ENCODE measurements around the gene TAS2R19. TPM values are rescaled to one million over a fixed set of nuclear protein-coding genes. Genes with fewer than 3 reads are reported as not detected.

Gene TAS2R19
- total RNA-seq: 41.9 TPM

DNA sequence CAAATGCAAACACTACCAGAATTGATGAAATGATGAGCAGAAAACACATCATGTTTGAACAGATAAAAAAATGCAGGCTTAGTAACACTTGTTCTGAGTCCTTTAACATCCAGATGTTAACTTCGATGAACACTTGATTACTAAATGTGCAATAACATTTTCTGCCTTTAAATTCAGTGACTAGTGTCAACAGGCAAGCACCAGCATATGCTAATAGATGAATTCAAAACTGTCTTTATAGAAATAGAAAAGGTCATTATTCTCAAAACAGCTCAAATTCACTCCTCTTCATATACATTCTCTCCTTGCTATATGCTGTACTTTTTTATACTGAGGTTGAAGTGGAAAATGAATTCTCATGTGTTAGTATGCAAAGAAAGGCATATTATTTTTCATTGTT is at the start of gene TAS2R19:
Gene TAS2R19, minus strand, starts transcription at position 101 of the 400 bp plus-strand sequence. Its CDS starts 49 bp downstream, at position 52.

DNA sequence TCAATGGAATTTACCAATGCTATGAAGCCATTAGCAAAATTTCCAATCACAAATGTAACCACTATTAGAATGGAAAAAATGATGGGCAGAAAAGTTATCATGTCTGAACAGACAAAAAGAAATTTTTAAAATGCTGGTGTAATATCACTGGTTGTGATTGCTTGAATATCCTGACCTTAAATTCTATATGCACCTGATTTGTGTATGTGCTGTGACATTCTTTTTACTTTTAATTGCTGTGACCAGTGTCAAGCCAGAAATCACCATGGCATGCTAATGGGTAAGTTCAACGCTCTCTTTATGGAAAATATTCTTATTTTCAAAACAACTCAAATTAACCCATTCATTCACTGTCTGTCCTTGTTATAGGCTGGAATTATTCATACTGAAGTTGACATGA is 39.8 kb upstream of the TAS2R19 start, which contains the start of gene TAS2R46:
Gene TAS2R46, minus strand, starts transcription at position 101 of the 400 bp plus-strand sequence. Its CDS starts 0 bp downstream, at position 101.

DNA sequence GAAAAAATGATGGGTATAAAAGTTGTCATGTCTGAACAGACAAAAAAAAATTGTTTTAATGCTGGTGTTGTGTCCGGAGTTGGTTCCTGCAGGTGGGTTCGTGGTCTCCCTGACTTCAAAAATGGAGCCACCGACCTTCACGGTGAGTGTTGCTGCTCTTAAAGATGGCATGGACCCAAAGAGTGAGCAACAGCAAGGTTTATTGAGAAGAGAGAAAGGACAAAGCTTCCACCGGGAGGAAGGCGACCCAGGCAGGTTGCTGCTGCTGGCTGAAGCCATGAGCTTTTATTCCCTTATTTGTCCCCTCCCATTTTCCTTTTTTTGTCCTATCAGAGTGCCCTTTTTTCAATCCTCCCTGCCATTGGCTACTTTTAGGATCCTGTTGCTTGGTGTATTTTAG is 8.9 kb upstream of the TAS2R19 start, which contains the start of gene TAS2R31:
Gene TAS2R31, minus strand, starts transcription at position 101 of the 400 bp plus-strand sequence. Its CDS starts 72 bp downstream, at position 29.

GRCh38 chr12:10998204-10998603 is 24.2 kb downstream of the TAS2R19 start, which contains the start of gene TAS2R20:
Gene TAS2R20, minus strand, starts transcription at chr12:10998304. Its CDS starts 429 bp downstream, at chr12:10997875.

GRCh38 chr12:10986812-10987211 is 35.6 kb downstream of the TAS2R19 start, which contains the start of gene TAS2R50:
Gene TAS2R50, minus strand, starts transcription at chr12:10986912. Its CDS starts 52 bp downstream, at chr12:10986860.

Other genes with a start within 250 kb of the TAS2R19 start
- gene TAS2R7, start 220.0 kb downstream of the TAS2R19 start, total RNA-seq: 0.94 TPM
- gene TAS2R8, start 215.3 kb downstream of the TAS2R19 start, total RNA-seq: 2.5 TPM
- gene TAS2R9, start 212.5 kb downstream of the TAS2R19 start, total RNA-seq: 2.8 TPM
- 15.0 TPM for gene TAS2R10, start 196.3 kb downstream of the TAS2R19 start, total RNA-seq
- gene PRR4, start 173.1 kb downstream of the TAS2R19 start, total RNA-seq: 13.5 TPM
- gene PRH1, start 138.4 kb downstream of the TAS2R19 start, total RNA-seq: 159 TPM
- gene TAS2R13, start 113.1 kb downstream of the TAS2R19 start, total RNA-seq: 25.0 TPM
- 2.8 TPM for gene PRH2, start 93.4 kb downstream of the TAS2R19 start, total RNA-seq
- gene TAS2R14, start 83.4 kb downstream of the TAS2R19 start, total RNA-seq: 30.4 TPM
- gene TAS2R50, start 35.7 kb downstream of the TAS2R19 start, total RNA-seq: 26.3 TPM
- gene TAS2R20, start 24.3 kb downstream of the TAS2R19 start, total RNA-seq: 26.0 TPM
- 46.6 TPM for gene TAS2R31, start 8.8 kb upstream of the TAS2R19 start, total RNA-seq
- 14.4 TPM for gene TAS2R46, start 39.7 kb upstream of the TAS2R19 start, total RNA-seq
- gene TAS2R43, start 69.7 kb upstream of the TAS2R19 start, total RNA-seq: 31.9 TPM
- 55.7 TPM for gene TAS2R30, start 112.0 kb upstream of the TAS2R19 start, total RNA-seq
- gene SMIM10L1, start 148.6 kb upstream of the TAS2R19 start, total RNA-seq: 9.7 TPM
- not detected for gene TAS2R42, start 164.3 kb upstream of the TAS2R19 start, total RNA-seq
- not detected for gene PRB3, start 247.1 kb upstream of the TAS2R19 start, total RNA-seq

Measured in parietal lobe (tissue), 1 donor.